GM10847 (cell line): ENCODE data around the gene PTN.

ENCODE experiments used
- POLR2A ChIP-seq: IDR thresholded peaks from 2 replicates; pipeline ENCODE4 v1.6.1; 2011; ENCODE audit not compliant: insufficient read length; ENCODE audit errors: extremely low read depth

PTN gene, protein sequence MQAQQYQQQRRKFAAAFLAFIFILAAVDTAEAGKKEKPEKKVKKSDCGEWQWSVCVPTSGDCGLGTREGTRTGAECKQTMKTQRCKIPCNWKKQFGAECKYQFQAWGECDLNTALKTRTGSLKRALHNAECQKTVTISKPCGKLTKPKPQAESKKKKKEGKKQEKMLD

DNA sequence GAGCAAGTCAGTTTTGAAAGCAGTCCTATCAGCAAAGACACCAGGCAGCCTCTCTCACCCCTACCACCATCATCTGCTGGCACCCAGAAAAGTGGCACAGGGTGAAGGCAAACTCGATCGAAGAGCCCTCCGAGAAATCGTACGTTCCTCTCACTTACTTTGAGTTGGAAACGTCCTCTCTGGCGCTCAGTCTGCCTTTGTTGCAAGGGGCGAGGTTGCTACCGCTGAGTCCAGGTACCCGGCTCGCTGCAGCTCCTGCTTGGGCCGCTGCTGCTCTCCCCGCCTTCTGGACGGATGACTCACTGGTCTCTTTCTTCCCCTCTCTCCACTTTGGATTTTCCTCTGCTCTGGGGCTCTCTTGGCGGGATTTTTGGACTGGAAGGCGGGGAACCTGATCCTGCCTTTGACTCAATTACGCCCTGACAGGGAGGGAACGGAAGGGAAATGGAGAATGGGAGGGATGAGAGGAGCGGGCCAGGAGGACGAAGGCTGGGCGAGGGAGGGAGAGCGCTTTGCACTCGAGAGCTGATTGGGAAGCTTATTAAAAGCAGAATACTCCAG, at the start of gene PTN:
Gene PTN, minus strand, starts transcription at position 453 of the 561 bp plus-strand sequence. CDS start 88,760 bp downstream, outside the sequence.
- no peak for TF ChIP-seq POLR2A

DNA sequence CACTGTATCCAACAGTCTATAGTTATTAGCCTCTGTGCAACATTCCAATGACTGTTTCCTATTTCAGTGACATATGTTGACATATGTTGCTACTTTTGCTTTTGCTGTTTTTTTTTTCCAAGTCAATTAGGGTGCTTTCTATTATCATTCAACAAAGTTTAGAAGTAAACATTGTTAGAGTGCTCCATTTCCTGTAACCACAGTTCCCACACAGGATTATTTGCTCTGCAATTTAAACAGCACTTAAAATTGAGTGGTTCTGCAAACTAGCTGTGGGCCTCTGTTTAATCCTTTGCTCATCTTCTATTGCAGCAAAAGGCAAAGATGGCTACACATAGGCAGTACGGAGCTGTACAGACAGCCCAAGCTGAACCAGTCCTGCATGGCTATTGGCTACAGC, 46.5 kb upstream of the PTN start:
- no peak for TF ChIP-seq POLR2A

DNA sequence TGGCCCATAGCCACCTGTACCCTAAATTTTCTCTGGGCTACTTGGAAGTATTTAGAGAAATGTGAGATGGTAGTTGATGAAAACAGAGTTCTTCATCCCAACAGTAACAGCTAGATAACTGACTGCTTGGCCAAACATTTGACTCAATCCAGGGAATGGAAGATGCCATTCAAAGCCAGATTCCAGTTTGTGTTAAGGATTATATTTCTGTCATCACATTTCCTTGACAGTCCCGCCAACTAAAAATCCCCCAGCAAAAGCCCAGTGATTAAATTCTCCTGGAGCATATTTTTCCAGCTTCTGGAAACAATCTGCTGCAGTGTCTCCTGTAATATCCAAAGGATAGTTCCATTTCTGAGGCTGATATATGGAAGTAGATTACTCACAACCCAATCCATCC, 45.4 kb upstream of the PTN start:
- TF ChIP-seq POLR2A, result no peak

DNA sequence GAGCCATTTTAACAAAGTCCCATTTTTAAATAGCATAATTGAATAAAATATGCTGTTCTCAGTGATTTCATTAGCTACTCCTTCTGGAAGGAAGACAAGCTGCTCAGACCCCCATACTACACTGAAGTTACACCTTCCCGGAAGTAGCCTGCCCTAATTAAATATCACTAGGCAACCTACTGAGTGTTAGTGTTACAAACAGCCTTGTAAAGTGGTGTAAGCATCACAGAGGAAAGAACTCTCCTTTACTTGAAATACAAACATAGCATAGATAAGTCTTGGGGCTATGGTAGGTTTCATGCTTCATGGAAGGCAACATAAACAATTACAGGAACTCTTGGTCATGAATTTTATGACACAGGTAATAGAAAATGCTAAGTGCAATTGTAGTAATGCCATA, 43.4 kb upstream of the PTN start:
- no peak for TF ChIP-seq POLR2A

DNA sequence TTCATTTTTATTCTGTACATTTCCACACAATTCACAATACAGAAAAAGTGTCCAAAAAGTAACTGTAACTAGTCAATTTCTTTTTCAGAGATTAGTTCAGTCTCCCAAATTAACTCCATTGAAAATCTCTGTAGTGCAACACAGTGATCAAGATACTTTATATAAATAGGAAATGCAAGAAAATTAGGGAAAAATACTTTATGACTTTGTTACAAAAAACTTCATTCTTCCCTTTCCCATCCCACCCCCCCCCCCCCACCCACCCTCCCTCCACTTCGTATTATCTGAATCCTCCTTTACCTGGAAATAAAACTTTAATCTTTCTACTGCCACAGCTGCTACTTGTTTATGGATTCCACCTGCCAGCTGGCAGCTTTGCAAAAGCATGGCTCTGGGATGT, 37.5 kb upstream of the PTN start:
- no peak for TF ChIP-seq POLR2A

DNA sequence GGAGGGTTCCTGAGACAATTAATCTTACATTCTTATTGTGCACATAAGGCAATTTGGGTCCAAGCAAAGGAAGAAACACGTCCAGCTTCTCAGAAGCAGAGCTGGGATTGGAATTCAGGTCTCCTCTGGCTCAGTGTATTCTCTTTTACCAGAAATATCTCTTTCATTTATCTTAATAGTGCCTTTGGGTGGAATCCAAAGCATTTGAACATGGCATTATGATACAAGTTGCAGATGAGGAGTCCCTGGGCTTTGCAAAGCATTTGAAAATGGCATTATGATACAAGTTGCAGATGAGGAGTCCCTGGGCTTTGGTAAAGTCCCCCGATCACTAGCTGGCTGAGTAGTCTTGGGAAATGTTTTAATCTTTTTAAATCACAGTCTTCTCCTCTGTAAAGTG, 30.0 kb upstream of the PTN start:
- TF ChIP-seq POLR2A, result no peak

DNA sequence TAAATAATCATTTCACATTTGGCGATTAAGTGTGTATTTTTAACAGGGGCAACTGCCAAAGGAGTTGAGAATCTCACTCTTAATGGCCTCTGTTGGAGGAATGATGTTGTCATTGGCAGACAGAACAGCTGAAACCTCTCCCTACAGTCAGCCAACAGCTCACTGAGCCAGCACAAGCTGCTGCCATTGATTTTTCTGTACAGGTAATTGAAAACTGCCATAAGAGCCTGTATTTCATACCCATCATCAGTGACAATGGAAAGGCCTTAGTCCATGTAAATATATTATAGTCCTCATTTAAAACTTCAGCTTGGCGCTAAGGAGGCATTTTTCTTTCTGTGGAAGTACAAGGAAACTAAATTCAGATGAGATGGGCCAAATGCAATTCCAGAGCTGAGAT, 28.1 kb upstream of the PTN start:
- no peak for TF ChIP-seq POLR2A

DNA sequence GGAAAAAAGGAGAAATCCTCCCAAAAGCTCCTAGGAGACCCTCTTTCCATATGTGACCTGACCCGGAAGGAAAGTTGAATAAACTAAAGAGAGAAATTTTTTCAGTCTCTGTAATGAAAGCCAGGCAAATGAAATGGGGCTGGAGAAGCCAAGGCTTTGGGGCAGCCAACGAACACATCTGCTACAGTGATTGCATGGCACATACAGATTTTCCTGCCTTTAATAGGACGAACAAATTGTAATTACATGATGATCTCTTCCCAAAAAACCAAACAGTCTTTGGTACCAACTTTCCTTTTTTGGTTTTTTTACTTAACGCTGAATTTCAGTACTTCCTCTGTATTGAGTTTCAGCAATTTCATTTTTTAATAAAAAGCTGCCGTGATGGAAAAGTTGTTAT, 23.5 kb upstream of the PTN start:
- no peak for TF ChIP-seq POLR2A

DNA sequence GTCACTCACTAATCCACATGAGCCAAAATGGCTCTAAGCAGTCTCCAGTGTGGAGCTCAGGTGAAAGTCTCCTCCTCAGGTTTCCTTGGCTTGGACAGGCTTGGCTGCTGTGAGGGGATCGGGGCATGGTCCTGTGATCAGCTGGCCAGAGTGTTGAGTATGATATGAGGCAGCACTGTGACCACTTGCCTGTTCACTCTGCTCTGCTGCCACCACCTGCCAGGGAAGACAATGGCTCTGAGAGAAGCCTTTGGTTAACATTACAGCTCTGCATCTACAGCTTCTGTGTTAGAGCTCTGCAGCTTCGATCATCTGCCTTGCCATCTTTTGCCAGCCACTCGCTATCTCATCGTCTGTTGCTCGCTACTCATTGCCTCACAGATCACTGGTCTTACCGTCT, 20.1 kb upstream of the PTN start:
- TF ChIP-seq POLR2A, result no peak

DNA sequence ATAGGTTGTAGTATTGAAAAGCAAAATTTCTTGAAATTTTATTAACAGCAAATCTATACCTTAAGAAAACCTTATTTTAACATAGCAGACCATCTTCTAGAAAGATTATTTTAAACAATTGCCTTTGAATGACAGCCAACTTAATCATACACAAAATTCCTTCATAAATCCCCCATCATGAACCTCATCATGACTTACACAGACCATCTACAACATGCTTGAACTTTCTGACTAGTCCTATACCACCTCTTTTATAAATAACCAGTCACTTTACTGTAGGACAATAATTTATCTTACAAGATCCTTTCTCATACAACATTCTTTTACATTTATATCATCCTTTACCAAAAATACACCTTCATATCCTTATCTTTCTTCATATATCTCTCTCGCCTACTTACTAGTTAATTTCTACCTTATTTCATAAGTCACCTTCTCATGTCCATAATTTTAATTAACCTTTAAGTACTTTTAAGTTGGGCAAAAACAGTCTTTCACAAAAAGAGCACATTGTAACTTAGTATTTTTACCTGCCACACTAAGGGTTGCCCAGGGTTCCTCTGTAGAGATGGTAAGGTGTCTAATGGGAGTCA, 16.6 kb upstream of the PTN start:
- TF ChIP-seq POLR2A, result no peak

DNA sequence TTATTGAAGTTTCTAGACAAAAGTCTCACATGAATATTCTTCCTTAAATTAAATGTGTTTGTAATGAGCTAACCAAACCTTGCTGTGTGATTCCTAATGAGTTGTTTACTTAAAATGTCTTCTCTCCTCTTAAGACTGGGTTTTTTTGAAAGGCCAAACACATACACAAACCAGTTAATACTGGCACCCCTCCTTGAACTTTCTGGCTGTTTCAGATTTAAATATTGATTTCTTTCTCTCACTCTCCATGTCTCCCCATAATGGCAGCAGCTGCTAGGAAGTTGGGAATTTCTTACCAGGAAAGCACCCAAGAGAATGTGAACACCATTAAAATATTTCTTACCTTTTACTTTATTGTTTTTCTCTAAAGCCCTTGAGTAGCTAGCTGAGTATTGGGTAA, 11.4 kb upstream of the PTN start:
- TF ChIP-seq POLR2A, result no peak

DNA sequence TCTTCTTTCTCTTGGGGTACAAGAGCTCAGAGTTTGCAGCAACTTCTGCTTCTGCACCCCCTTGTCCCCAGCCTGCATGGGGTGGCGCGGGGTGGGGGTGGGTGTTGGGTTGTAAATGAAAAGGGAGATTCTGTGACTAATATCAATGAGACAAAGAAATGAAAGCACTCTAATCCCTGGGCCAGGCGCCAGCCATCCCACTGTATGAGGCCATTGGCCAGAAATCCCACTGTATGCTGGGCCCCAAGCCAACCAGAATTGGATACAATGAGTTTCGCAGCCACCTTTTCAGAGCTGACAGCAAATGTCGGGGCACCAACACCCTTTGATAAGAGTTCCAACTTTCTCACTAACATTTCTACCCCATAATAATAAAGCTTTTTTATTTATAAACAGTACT, 10.9 kb upstream of the PTN start:
- no peak for TF ChIP-seq POLR2A

DNA sequence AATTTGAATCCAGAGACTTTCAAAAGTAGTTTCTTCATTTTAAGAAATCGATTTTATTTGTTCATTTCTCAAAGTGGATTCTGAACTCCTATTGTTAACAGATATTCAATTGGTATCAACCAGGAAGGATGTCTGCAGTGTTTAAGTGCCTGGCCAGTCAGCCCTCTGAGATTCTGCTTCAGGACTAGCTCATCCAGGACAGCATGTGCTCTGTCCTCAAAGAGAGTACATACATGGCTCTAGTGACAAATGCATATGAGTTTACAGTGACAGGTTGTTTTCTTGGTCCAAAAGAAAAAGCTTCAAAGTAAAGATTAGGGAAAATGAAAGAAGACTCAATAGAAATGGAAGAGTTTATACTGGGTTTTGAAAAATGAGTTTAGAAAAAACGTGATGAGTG, 8.4 kb upstream of the PTN start:
- TF ChIP-seq POLR2A, result no peak

DNA sequence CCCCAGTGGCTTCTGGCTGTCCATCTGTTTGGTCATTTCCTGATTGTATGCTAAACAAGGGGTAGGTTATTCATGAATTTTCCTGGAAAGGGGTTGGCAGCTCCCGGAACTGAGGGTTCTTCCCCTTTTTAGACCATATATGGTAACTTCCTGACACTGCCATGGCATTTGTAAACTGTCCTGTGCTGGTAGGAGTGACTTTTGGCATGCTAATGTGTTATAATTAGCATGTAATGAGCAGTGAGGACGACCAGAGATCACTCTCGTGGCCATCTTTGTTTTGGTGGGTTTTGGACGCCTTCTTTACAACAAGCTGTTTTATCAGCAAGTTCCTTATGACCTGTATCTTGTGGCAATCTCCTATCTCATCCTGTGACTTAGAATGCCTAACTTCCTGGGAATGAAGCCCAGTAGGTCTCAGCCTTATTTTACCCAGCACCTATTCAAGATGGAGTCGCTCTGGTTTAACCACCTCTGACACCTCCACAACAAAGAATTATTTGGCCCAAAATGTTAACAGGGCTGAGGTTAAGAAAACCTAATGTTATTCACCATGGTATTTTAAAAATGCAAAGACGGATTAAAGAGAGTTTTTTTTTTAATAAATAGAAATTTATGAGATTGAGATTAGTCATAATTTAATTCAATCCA, 2.4 kb upstream of the PTN start:
- TF ChIP-seq POLR2A, result no peak

DNA sequence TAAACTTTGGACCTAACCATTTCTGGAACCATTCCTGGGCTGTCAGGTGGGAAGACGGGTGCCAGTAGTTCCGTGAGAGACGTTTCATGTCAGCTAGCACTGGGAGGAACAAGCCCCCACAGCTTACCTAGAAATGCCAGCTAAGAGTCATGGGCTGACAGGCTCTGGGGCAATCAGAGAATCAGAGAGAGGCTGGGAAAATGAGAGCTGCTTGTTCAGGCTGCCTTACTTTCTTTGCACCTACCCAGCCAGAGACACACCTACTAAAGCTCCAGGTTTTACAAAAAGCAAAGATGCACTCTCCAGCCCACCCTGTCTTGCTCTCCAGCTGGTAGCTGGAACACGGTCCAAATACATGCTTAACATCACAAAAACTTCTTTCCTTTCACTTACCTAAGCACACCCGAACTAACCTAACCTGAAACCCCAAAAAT, 688 bp downstream of the PTN start:
- no peak for TF ChIP-seq POLR2A

DNA sequence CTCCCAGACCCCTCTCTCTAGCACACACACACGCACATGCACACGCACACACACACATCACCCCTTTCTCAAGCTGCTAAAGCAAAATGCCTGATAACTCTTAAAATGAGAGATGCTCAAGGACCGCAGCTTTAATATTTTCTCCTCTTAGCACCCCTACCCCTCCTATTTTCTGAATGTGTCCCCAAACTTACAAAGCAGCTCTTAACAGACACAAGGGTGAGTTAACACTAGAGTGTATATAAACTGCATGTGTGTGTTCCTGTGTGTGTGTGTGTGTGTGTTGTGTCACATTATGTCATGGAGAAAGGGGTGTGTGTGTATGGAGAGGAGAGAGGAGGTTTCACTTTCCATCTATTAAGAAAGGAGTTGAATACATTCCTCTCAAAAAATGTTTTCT, 1.3 kb downstream of the PTN start:
- TF ChIP-seq POLR2A, result no peak
